GM12878 (cell line): ENCODE results near the gene CCL4. TPM values are rescaled to one million over a fixed set of nuclear protein-coding genes. Genes with fewer than 3 reads are reported as not detected.

Experiments
- ATAC-seq: fragments of 200-7000 bp; cut with Tn5 transposase; 3 replicates; pipeline ENCODE4 v1.9.1; 2020; ENCODE audit warnings: mild to moderate bottlenecking, moderate library complexity
- BruUV-seq: library from RNA; stranded (reverse); fragments of 400-500 nt; replicated peaks from 2 replicates; lab custom pipeline; 2021; lab: Mats Ljungman, UMichigan
- CTCF ChIA-PET: fragments of 300-600 bp; sonication (Branson Sonifier 250); formaldehyde crosslinking; extraction: SDS; loops from one replicate; lab custom pipeline; 2021; ENCODE audit warnings: inconsistent platforms; lab: Yijun Ruan, JAX
- POLR2A ChIA-PET: fragments of 350-600 bp; formaldehyde crosslinking; extraction: SDS; loops from one replicate; lab custom pipeline; 2021; ENCODE audit warnings: inconsistent platforms; lab: Charles Lee
- RAD21 ChIA-PET: fragments of 300-600 bp; sonication (Branson Sonifier 250); formaldehyde crosslinking; loops from one replicate; lab custom pipeline; 2023; ENCODE audit warnings: antibody characterized with exemption; ENCODE audit not compliant: unreplicated experiment; lab: Charles Lee
- SMC1A ChIA-PET: fragments of 300-600 bp; sonication (Branson Sonifier 250); formaldehyde crosslinking; loops from one replicate; lab custom pipeline; 2023; ENCODE audit not compliant: unreplicated experiment, uncharacterized antibody; lab: Charles Lee
- DNase-seq: peaks from one replicate; pipeline ENCODE4 v3.0.0-alpha.2; 2011; ENCODE audit warnings: low read depth, low spot score
- FAIRE-seq: peaks from 3 replicates; lab custom pipeline; 2011; peaks lifted over from hg19 to GRCh38; lab: Jason Lieb, UNC
- H2AFZ ChIP-seq: 2 replicates; pipeline ENCODE4 v1.6.0; 2011; ENCODE audit warnings: low read depth, low read length, control low read depth; ENCODE audit not compliant: control insufficient read depth
- H3K27ac ChIP-seq: 2 replicates; pipeline ENCODE4 v1.5.1; 2011; ENCODE audit warnings: control low read depth; ENCODE audit not compliant: control insufficient read depth, insufficient read depth
- H3K27me3 ChIP-seq, 2 experiments: replicated peaks in 1 of 2; 2 replicates each; pipeline versions ENCODE4 v1.6.0 to v1.6.1; 2011; ENCODE audit warnings: low read length in 1 of 2; ENCODE audit not compliant: control insufficient read depth in 2 of 2, insufficient read depth in 2 of 2
- H3K36me3 ChIP-seq, 2 experiments: 2 replicates each; pipeline ENCODE4 v1.5.1; 2011; ENCODE audit warnings: low read length in 1 of 2; ENCODE audit not compliant: control insufficient read depth in 2 of 2, insufficient read depth in 2 of 2
- H3K4me1 ChIP-seq: 2 replicates; pipeline ENCODE4 v1.6.1; 2011; ENCODE audit warnings: mild to moderate bottlenecking, low read length, moderate library complexity, mixed read lengths; ENCODE audit not compliant: control insufficient read depth, insufficient read depth
- H3K4me2 ChIP-seq: 2 replicates; pipeline ENCODE4 v1.6.0; 2011; ENCODE audit warnings: control low read depth; ENCODE audit not compliant: control insufficient read depth, insufficient read depth
- H3K4me3 ChIP-seq: fragments of 200-600 bp; sonication (generic); 2 replicates; pipeline ENCODE4 v1.5.1; 2016
- H3K79me2 ChIP-seq: 2 replicates; pipeline ENCODE4 v1.6.0; 2011; ENCODE audit warnings: low read length; ENCODE audit not compliant: control insufficient read depth, insufficient read depth
- H3K9ac ChIP-seq: 2 replicates; pipeline ENCODE4 v1.8.0; 2011; ENCODE audit warnings: low read length, control low read depth, mixed read lengths; ENCODE audit not compliant: control insufficient read depth, insufficient read depth
- H3K9me3 ChIP-seq: replicated peaks from 3 replicates; pipeline ENCODE4 v1.5.1; 2011; ENCODE audit warnings: mild to moderate bottlenecking, low read length; ENCODE audit not compliant: control insufficient read depth, insufficient read depth
- H4K20me1 ChIP-seq: 2 replicates; pipeline ENCODE4 v1.6.0; 2011; ENCODE audit not compliant: control insufficient read depth, insufficient read depth
- BACH1 ChIP-seq: fragments of 450-650 bp; IDR thresholded peaks from 2 replicates; pipeline ENCODE4 v1.6.1; 2017; ENCODE audit warnings: mild to moderate bottlenecking, borderline replicate concordance
- DPF2 ChIP-seq: fragments of 450-650 bp; IDR thresholded peaks from 2 replicates; pipeline ENCODE4 v1.6.1; 2017; ENCODE audit warnings: mild to moderate bottlenecking
- E2F8 ChIP-seq: fragments of 450-650 bp; IDR thresholded peaks from 2 replicates; pipeline ENCODE4 v1.6.1; 2018; ENCODE audit warnings: mild to moderate bottlenecking, low read depth, moderate library complexity; ENCODE audit not compliant: partially characterized antibody
- IRF3 ChIP-seq: fragments of 450-650 bp; IDR thresholded peaks from 2 replicates; pipeline ENCODE4 v1.6.1; 2014; ENCODE audit warnings: mild to moderate bottlenecking
- MAX ChIP-seq: IDR thresholded peaks from 2 replicates; pipeline ENCODE4 v1.6.1; 2012; ENCODE audit warnings: low read depth, low read length, improper control_type of control experiment
- MLLT1 ChIP-seq: fragments of 450-650 bp; IDR thresholded peaks from 2 replicates; pipeline ENCODE4 v1.6.1; 2016; ENCODE audit warnings: mild to moderate bottlenecking
- PAX8 ChIP-seq: fragments of 450-650 bp; IDR thresholded peaks from 2 replicates; pipeline ENCODE4 v1.6.1; 2017; ENCODE audit warnings: mild to moderate bottlenecking, moderate library complexity
- SPI1 ChIP-seq: IDR thresholded peaks from 2 replicates; pipeline ENCODE4 v1.6.1; 2011; ENCODE audit warnings: low read depth, mild to moderate bottlenecking, low read length, moderate library complexity, borderline replicate concordance; ENCODE audit not compliant: insufficient read depth
- SREBF2 ChIP-seq: IDR thresholded peaks from 2 replicates; pipeline ENCODE4 v1.6.1; 2012; ENCODE audit warnings: mild to moderate bottlenecking, low read length
- TAF1 ChIP-seq: IDR thresholded peaks from 2 replicates; pipeline ENCODE4 v1.6.1; 2011; ENCODE audit warnings: mild to moderate bottlenecking, low read depth, low read length, borderline replicate concordance
- TCF3 ChIP-seq: IDR thresholded peaks from 2 replicates; pipeline ENCODE4 v1.6.1; 2012; ENCODE audit warnings: low read depth, mild to moderate bottlenecking, low read length, borderline replicate concordance; ENCODE audit not compliant: insufficient read depth
- ZNF687 ChIP-seq: fragments of 450-650 bp; IDR thresholded peaks from 2 replicates; pipeline ENCODE4 v1.6.1; 2017; ENCODE audit warnings: mild to moderate bottlenecking, moderate library complexity
- WGBS: methylation state at CpG from one replicate; pipeline ENCODE4 v1.1.6; 2016; ENCODE audit warnings: low lambda C conversion rate; ENCODE audit not compliant: insufficient replicate concordance, insufficient coverage; ENCODE audit errors: missing lambda C conversion rate; 5-methylcytosine and 5-hydroxymethylcytosine counted together
- in situ Hi-C: fragments of 300-500 bp; cut with MboI; formaldehyde crosslinking; loops from 9 replicates; pipeline ENCODE4 v1.14.3; 2018; ENCODE audit warnings: mixed read lengths
- intact Hi-C: fragments of 100-400 bp; cut with micrococcal nuclease; formaldehyde crosslinking; loops from one replicate; pipeline ENCODE4 v1.14.2; 2022; ENCODE audit not compliant: unreplicated experiment
- polyA plus RNA-seq, 11 experiments: library from polyadenylated mRNA; depleted of rRNA in 4 of 11; unstranded in 6 of 11; stranded (reverse) in 5 of 11; fragments of >200 nt; fragmentation: Nextera tagmentation in 4 of 11; fragmentation: Illumina TruSeq in 1 of 11; extraction: Ambion mirVana in 4 of 11; extraction: Trizol in 1 of 11; gene quantifications; 1 replicate in 1 of 11; 2 replicates in 10 of 11; pipeline versions ENCODE4 v1.2.1 to v1.2.3, GENCODE V29; 2011 to 2016; ENCODE audit warnings: inconsistent platforms in 2 of 11, missing spikeins in 2 of 11, low read depth in 1 of 11
- total RNA-seq, 4 experiments: library from RNA; depleted of rRNA in 3 of 4; stranded (reverse); fragments of >200 nt in 3 of 4; fragmentation: Illumina TruSeq in 1 of 4; extraction: Trizol in 1 of 4; gene quantifications; 2 replicates each; pipeline versions ENCODE4 v1.2.1 to v1.2.3, GENCODE V29; 2013 to 2021

Gene CCL4
- total and polyA plus RNA-seq, 10 of the 15 experiments (the other 5 are each of a cell fraction or from before 2014, with no cell fraction given), result 18.7 to 741 (median 79.4) TPM

GRCh38 chr17:36072431-36073121, 31.1 kb upstream of the CCL4 start:
- Histone ChIP-seq H3K9ac (no peak overlapping the region), H3K79me2 (no peaks in the 10 kb centered on the region), H3K27me3 (no peaks in the 10 kb centered on the region), H3K4me3 (no peak overlapping the region), H3K27ac (no peak overlapping the region), H3K4me1 (peaks cover 11% of the 10 kb centered on the region), H3K36me3 (no peaks in the 10 kb centered on the region), H3K4me2 (0 out of 2 replicates have a peak overlapping the region, but pooled peaks have one; percentile 29), H4K20me1 (no peaks in the 10 kb centered on the region), H2AFZ (no peak overlapping the region), H3K9me3 (no peaks in the 10 kb centered on the region; the same call in 2 of the 3 replicates)
- ATAC-seq (peak; percentile 90), FAIRE-seq (no peak), DNase-seq (peak; percentile 69)
- ChIA-PET SMC1A (interaction anchor here (0.6 to 15.8 kb wide), 40 partner anchors 10 to 413 kb away, joined by 3 to 341 read pairs (median 5); partner anchors contain the start of genes CCL14, CCL16, CCL23 and CCL3), RAD21 (interaction anchor here (0.9 to 6.0 kb wide), 32 partner anchors 9 to 410 kb away, joined by 3 to 98 read pairs (median 6); partner anchors contain the start of genes CCL16, CCL23, CCL3 and CCL5), CTCF (interaction anchor here (0.6 to 14.1 kb wide), 44 partner anchors 9 to 412 kb away, joined by 3 to 392 read pairs (median 5); partner anchors contain the start of genes CCL15, CCL16, CCL18 and CCL3), POLR2A (interaction anchor here (1.0 to 3.3 kb wide), 12 partner anchors 10 to 413 kb away, joined by 3 to 14 read pairs (median 4); partner anchors contain the start of gene CCL3)
- intact Hi-C loops, result loop anchor here (1.0 to 2.0 kb wide), 3 partner anchors 18 to 96 kb away; partner anchors contain the start of gene CCL3
- in situ Hi-C loops, result loop anchor here (5.0 kb wide), 1 partner anchor 100 kb away; no protein-coding TSS in a partner anchor
- BruUV-seq, result no TSS peak
- 8% methylated on average over 12 of the region's 12 CpGs for WGBS
- TF ChIP-seq DPF2 (peak; percentile 85; the same call in 1 of the 2 replicates), ZNF687 (no peak), BACH1 (no peak), IRF3 (no peak), SREBF2 (no peak), TCF3 (no peak), PAX8 (no peak), E2F8 (no peak), TAF1 (no peak), SPI1 (no peak), MLLT1 (peak; percentile 73), MAX (no peak)
